HL-60/S4 (cell line): ENCODE data around the gene PLPP7.
"Not testable (repeated sequence)": the region's sequence is repeated elsewhere in the genome, so short reads cannot be mapped to it uniquely, and the experiment has no call there.

Experiments
- in situ Hi-C: fragments of 300-500 bp; cut with MboI; formaldehyde crosslinking; loops from 2 replicates; pipeline ENCODE4 v1.14.3; 2022; ENCODE audit warnings: low sequenced_read_pairs

PLPP7 gene

DNA sequence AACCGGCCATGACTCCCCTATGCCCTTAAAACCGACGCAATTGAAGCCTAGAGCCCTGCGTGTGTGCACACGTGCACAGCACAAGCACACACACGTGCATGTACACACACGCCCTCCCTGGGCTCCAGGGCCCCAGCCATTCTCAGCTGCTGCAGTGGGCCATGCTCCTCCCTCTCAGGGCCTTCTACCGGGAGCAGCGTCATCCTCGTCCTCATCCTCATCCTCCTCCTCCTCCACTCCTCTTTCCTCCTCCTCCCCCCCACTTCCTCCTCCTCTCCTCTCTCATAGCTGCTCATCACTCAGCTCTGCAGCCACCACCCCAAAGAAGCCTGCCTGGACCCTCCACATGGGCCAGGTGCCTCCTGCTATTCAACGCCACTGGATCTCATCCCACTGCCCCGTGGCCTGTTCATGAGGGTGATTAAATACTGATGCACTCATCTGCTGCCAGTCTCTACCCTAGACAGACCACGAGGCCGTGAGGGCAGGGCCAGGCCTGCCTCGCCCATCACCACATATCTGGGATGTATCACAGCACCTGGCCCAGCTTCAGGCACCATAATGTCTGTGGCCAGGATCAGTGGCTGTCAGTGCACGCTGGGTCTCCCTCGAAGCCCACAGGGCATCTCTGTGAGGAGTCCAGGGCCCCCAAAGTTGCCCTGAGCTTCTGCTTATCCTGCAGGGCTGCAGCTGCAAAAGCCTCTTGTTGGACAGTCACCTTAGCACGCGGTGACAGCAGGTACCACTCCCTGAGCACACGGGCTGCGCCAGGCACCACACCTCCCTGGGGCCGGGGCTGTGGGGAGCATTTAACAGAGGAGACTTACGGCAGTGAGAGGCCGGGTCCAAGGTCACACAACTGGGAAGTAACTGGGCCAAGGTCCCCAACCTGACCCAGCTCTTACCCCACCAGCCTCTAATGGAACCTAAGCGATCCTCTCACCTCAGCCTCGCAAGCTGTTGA lies 23.0 kb upstream of the PLPP7 start:
- in situ Hi-C loops, result no loop called here

DNA sequence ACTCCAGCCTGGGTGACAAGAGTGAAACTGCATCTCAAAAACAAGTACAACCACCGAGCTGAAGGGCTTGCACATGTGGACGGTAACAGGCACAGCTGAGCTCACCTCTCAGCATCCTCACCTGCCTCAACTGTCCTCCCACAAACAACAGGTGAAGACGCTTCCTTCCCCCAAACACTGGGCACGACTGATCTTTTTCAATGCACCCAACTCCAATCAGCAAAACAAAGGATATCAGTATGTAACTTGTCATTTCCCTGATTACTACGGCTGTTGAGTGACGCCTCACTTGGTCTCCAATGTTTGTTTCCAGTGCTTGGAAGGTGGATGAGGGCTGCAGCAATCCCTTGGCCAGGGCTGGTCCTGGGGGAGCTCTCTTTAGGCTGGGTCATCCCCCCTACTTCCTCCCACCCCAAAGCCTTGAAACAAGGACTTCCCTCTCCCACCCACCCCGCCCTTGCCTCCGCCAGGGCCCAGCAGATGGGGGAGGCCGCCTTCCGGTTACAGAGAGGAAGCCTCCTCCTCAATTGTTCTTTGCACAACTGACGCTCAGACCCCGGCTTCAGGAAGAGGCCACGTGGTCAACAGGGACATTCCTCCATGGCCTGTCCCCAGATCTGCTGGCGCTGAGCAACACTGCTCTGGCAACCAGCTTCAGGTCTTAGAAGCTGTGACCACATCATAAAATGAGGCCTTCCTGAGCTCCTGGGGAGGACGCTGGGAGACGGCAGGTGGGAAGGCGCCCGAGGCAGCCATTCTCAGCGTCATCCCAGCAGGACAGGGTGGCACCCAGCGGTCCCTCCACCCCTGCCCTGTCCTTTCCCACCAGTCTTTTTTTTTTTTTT lies 19.1 kb upstream of the PLPP7 start:
- in situ Hi-C loops, result no loop called here

GRCh38 chr9:131271016-131271273 lies 18.6 kb upstream of the PLPP7 start:
- in situ Hi-C loops, result not testable (repeated sequence)

DNA sequence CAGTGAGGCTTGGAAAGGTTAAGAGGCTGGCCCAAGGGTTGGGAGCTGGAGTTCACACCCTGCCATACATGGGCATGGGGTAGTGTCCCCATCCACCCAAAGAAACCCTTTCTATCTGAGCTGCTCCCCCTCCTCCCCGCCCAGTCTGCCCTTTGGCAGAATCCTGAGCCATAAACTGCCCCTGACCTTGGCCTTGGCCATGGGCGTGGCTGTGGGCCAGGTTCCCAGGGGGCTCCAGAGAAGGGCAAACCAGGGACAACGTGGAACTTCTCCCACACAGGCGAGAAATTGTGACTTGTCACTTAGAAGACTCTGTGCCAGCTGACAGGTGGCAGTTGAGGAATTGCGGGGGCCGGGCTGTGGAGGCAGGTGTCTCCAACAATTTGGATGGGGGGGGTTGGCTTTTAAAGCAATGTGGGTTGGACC lies 18.0 kb upstream of the PLPP7 start:
- in situ Hi-C loops, result no loop called here

GRCh38 chr9:131272212-131272611 lies 17.3 kb upstream of the PLPP7 start:
- in situ Hi-C loops, result no loop called here

GRCh38 chr9:131273146-131273855 lies 16.2 kb upstream of the PLPP7 start:
- in situ Hi-C loops, result no loop called here

GRCh38 chr9:131273856-131274673 lies 15.5 kb upstream of the PLPP7 start:
- in situ Hi-C loops, result no loop called here

DNA sequence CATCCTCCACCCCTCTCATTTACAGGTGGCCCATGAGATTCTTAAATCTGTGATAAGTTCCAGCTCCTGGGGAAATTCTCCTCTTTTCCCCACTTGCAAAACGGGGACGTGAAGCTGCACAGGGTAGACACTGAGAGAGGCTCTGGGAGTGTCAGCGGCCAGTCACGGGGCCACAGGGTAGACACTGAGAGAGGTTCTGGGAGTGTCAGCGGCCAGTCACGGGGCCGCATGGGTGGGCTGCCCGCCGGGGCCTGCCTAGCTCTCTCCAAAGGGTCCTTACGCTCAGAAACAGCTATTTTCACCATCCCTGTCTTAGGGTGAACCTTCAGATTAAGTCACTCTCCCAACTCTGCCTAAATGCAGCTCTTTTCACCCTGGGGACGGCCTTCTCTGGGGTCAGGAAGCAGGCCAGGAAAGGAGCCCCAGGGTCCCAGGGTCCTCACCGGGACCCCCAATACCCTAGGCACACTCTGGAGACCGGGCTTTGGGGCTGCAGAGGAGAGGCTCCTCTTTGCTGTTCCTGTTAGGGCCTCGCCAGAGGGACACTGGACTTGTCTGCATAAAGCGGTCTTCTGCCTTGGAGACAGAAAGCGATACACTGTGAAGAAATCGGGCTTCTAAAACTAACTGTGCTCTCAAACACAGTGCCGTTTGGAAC lies 14.7 kb upstream of the PLPP7 start:
- in situ Hi-C loops, result no loop called here

GRCh38 chr9:131275332-131276093 lies 14.0 kb upstream of the PLPP7 start:
- in situ Hi-C loops, result no loop called here

DNA sequence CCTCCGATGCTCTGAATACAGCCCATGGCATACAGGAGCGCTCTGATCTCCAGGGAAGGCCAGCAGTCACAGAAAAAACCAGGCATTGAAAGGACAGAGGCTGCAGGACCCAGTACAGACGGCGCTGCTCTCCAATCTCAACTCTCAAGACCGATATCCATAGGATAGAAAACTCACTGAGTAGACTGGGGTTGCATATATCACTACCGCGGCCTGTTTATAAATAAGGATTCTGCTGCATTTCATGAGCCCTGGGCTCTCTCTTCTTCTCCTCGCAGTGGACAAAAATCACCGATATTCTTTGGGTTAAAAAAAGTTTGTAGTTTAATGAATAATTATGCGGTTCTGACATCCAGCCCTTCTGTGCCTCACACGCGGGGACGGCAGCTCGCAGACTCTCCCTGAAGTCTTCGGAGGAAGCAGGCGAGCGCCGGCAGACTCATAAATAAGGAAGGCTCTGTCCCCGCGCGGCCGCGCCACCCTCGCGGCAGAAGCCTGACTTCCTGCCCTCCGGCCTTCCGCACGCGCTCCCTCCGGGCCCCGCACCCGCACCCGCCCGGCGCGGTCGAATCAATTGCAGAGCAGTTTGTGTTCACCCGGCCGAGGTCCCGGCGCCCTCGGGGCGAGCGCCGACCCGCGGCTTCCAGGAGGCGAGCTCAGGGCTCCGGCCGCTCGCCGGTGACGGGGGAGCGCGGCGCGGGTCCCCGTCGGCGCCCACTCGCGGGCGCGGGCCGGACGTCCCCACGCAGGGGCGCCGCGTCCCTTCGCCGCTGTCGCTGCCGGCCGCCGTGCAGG lies 13.2 kb upstream of the PLPP7 start, which contains the start of gene FAM78A:
TSS of gene FAM78A (minus strand) at position 417 of the 795 bp plus-strand sequence. CDS start at position 86, 331 bp downstream.
- in situ Hi-C loops, result no loop called here

DNA sequence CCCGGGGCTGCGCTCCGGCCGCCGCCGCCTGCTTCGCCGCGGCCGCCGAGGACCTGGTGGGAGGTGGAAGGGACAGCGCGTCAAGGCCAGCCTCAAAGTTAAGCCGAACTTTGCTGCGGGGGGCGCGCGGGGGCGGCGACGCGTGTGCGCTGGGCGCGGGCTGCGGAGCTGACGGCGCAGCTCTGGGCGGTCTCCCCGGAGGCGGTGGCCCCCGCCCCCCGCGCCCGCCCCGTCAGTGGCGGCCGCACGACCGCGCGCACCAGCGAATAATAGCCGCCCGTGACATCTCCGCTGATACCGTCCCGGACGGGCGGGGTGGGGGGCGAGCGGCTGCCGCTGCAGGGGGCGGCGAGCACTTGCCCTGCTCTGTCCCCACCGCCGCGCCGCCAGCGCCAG lies 12.6 kb upstream of the PLPP7 start:
- in situ Hi-C loops, result no loop called here

- in situ Hi-C loops, result no loop called here
These were observed 12.1 kb upstream of the PLPP7 start for GRCh38 chr9:131277287-131277909.

GRCh38 chr9:131277910-131278701 lies 11.4 kb upstream of the PLPP7 start:
- in situ Hi-C loops, result no loop called here

DNA sequence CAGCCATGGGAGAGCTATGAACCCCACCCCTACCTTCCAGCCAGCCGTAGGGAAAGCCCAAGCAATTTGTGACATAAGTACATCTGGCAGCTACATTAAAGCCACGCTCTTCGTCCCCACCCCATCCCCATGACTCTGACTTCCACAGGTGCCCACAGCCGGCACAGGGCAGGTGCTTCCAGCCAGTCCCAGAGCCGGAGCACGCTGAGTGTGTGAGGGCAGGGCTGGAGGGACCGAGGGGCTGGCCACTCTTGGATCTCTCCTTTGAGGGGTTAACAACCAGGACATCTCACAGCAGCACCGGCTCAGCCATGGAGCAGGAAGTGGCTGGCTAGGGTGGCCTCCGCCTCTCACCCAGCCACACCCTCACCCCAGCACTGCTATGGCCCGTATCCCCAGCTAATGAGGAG lies 10.8 kb upstream of the PLPP7 start:
- in situ Hi-C loops, result no loop called here

GRCh38 chr9:131279196-131279862 lies 10.2 kb upstream of the PLPP7 start:
- in situ Hi-C loops, result no loop called here

GRCh38 chr9:131279863-131280570 lies 9.5 kb upstream of the PLPP7 start:
- in situ Hi-C loops, result no loop called here
